ENCODE measurements around the gene TLX2.

DNA sequence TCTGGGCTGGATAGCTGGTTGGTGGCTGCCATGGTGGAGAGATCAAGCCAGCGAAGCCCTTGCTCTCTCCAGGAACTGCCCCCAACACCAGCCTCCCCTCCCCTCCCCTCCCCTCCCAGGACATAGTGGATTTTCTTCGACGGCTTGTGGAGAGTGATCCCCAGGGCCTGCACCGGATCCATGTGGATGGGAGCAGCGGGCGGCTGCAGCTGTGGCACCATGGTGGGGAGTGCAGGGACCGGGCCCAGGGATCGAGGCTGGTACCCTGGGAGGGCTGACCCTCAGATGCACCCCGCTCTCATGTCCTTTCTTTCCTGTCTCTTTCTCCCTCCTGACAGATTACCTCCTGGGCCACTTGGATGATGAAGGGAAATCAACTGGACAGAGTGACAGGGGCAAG lies 24.3 kb upstream of the TLX2 start:
- no peak for TF ChIP-seq POLR2A (IDR thresholded peaks at IDR 0.05)
- no peak for TF ChIP-seq CTCF (IDR thresholded peaks at IDR 0.05)
